Smooth muscle cell (in vitro differentiated cells): ENCODE results near the gene FSTL4. TPM values are rescaled to one million over a fixed set of nuclear protein-coding genes. Genes with fewer than 3 reads are reported as not detected.

Source experiments
- DNase-seq: peaks from one replicate; lab custom pipeline; 2025; ENCODE audit not compliant: unreplicated experiment; lab: John Stamatoyannopoulos, UW
- H2AFZ ChIP-seq: fragments of 200-600 bp; sonication (generic); 2 replicates; pipeline ENCODE4 v1.6.0; 2016; ENCODE audit warnings: antibody characterized with exemption, low read depth, mild to moderate bottlenecking
- H3F3A ChIP-seq: fragments of 200-600 bp; sonication (generic); 2 replicates; pipeline ENCODE4 v1.6.0; 2017; ENCODE audit warnings: antibody characterized with exemption, low read depth
- H3K27ac ChIP-seq: fragments of 200-600 bp; sonication (generic); 2 replicates; pipeline ENCODE4 v1.5.1; 2016; ENCODE audit warnings: low read depth, mild to moderate bottlenecking
- H3K27me3 ChIP-seq: fragments of 200-600 bp; sonication (generic); 2 replicates; pipeline ENCODE4 v1.6.1; 2016; ENCODE audit warnings: low read depth, mild to moderate bottlenecking
- H3K36me3 ChIP-seq: fragments of 200-600 bp; sonication (generic); 2 replicates; pipeline ENCODE4 v1.5.1; 2016; ENCODE audit warnings: low read depth
- H3K4me1 ChIP-seq: fragments of 200-600 bp; sonication (generic); 2 replicates; pipeline ENCODE4 v1.5.1; 2016; ENCODE audit warnings: low read depth
- H3K4me2 ChIP-seq: fragments of 200-600 bp; sonication (generic); 2 replicates; pipeline ENCODE4 v1.6.0; 2016; ENCODE audit warnings: mild to moderate bottlenecking
- H3K4me3 ChIP-seq: fragments of 200-600 bp; sonication (generic); 2 replicates; pipeline ENCODE4 v1.5.1; 2016; ENCODE audit warnings: mild to moderate bottlenecking
- H3K79me2 ChIP-seq: fragments of 200-600 bp; sonication (generic); 2 replicates; pipeline ENCODE4 v1.6.0; 2016; ENCODE audit warnings: low read depth, mild to moderate bottlenecking
- H3K9ac ChIP-seq: fragments of 200-600 bp; sonication (generic); 2 replicates; pipeline ENCODE4 v1.6.0; 2016; ENCODE audit warnings: low read depth
- H3K9me3 ChIP-seq: fragments of 200-600 bp; sonication (generic); replicated peaks from 2 replicates; pipeline ENCODE4 v1.5.1; 2016; ENCODE audit warnings: low read depth
- H4K20me1 ChIP-seq: fragments of 200-600 bp; sonication (generic); 2 replicates; pipeline ENCODE4 v1.6.0; 2016; ENCODE audit warnings: low read depth
- WGBS: methylation state at CpG from one replicate; pipeline ENCODE4 v1.1.7; 2016; ENCODE audit warnings: low lambda C conversion rate; 5-methylcytosine and 5-hydroxymethylcytosine counted together
- polyA plus RNA-seq: library from polyadenylated mRNA; unstranded; fragments of >200 nt; fragmentation: Nextera tagmentation; extraction: Ambion mirVana; gene quantifications from 2 replicates; pipeline ENCODE4 v1.2.1, GENCODE V29; 2016
- total RNA-seq: library from RNA; depleted of rRNA; stranded (reverse); fragments of >200 nt; gene quantifications from 2 replicates; pipeline ENCODE4 v1.2.3, GENCODE V29; 2014
- TF ChIP-seq, protein P1 (sequence below): fragments of 200-600 bp; sonication (generic); IDR thresholded peaks from 2 replicates; pipeline ENCODE4 v1.5.1; 2017; ENCODE audit warnings: borderline replicate concordance, mild to moderate bottlenecking, antibody characterized with exemption; ENCODE audit not compliant: insufficient read depth, poor library complexity, severe bottlenecking

Gene FSTL4
- total and polyA plus RNA-seq, 2 experiments from 2014 or later = 0.49 TPM; not detected in 1

DNA sequence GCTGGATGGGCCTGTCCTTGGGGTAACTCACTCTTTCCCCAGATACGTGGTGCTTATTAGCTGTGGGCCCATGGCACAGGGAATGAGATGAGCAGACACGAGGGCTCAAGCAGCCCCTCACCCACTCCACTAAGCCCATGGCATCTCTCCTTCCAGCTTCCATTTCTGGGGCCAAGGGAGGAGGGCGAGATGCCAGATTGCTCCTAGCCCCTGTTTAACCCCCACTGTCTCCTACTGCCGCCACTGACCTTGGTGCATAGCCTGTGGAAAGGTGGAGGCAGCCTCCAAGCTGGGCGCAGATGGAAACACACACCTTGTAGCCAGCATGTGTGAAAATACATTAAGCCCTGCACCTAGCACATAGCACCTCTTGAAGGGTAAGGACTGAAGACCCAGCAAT lies 167.6 kb downstream of the FSTL4 start:
- Histone ChIP-seq H3K4me3 (no peak overlapping the region), H3K9ac (no peak overlapping the region), H3K4me1 (no peaks in the 10 kb centered on the region), H4K20me1 (no peaks in the 10 kb centered on the region), H3K79me2 (no peaks in the 10 kb centered on the region), H3K4me2 (no peak overlapping the region), H3K36me3 (no peaks in the 10 kb centered on the region), H2AFZ (no peak overlapping the region), H3K9me3 (no peaks in the 10 kb centered on the region), H3F3A (no peaks in the 10 kb centered on the region), H3K27me3 (no peaks in the 10 kb centered on the region), H3K27ac (no peak overlapping the region)
- TF ChIP-seq, protein P1, sequence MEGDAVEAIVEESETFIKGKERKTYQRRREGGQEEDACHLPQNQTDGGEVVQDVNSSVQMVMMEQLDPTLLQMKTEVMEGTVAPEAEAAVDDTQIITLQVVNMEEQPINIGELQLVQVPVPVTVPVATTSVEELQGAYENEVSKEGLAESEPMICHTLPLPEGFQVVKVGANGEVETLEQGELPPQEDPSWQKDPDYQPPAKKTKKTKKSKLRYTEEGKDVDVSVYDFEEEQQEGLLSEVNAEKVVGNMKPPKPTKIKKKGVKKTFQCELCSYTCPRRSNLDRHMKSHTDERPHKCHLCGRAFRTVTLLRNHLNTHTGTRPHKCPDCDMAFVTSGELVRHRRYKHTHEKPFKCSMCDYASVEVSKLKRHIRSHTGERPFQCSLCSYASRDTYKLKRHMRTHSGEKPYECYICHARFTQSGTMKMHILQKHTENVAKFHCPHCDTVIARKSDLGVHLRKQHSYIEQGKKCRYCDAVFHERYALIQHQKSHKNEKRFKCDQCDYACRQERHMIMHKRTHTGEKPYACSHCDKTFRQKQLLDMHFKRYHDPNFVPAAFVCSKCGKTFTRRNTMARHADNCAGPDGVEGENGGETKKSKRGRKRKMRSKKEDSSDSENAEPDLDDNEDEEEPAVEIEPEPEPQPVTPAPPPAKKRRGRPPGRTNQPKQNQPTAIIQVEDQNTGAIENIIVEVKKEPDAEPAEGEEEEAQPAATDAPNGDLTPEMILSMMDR = no peak
- no peak for DNase-seq
- WGBS = 96% methylated on average over 5 of the region's 5 CpGs

DNA sequence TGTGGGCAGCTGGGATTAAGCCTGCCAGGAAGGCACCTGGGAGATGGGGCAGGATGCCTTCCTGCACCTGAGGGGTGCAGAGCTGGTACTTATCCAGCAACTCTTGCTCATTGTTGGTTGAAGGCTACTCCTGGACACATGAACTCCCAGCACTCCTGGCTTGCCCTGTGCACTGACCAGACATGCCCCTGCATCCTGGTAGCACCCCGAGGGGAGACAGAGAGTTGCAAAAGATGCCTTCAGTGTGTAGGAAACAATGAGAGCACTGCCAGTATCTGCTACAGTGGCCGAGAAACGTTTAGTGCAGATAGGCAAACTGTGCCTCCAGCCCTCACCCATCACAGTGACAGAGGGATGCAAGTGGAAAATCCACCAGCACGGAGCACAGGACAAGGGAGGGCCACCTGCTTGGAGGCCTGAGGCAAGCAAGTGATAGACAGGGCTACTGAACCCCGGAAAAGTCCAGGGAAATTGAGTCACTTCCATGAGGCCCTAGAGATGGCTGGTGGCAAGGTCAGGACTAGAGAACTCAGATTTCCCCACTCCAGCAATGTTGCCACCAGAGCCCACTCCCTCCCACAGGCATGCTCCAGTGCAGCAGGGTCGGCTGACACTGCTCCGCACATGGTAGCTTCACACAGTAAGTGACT lies 171.1 kb downstream of the FSTL4 start:
- Histone ChIP-seq H3K4me3 (no peak overlapping the region), H3K9me3 (no peaks in the 10 kb centered on the region), H3K4me1 (no peaks in the 10 kb centered on the region), H3F3A (no peaks in the 10 kb centered on the region), H3K4me2 (no peak overlapping the region), H4K20me1 (no peaks in the 10 kb centered on the region), H3K27me3 (no peaks in the 10 kb centered on the region), H3K36me3 (no peaks in the 10 kb centered on the region), H3K9ac (no peak overlapping the region), H3K27ac (no peak overlapping the region), H3K79me2 (no peaks in the 10 kb centered on the region), H2AFZ (no peak overlapping the region)
- TF ChIP-seq, protein P1 = no peak
- 94% methylated on average over 7 of the region's 7 CpGs for WGBS
- no peak for DNase-seq

DNA sequence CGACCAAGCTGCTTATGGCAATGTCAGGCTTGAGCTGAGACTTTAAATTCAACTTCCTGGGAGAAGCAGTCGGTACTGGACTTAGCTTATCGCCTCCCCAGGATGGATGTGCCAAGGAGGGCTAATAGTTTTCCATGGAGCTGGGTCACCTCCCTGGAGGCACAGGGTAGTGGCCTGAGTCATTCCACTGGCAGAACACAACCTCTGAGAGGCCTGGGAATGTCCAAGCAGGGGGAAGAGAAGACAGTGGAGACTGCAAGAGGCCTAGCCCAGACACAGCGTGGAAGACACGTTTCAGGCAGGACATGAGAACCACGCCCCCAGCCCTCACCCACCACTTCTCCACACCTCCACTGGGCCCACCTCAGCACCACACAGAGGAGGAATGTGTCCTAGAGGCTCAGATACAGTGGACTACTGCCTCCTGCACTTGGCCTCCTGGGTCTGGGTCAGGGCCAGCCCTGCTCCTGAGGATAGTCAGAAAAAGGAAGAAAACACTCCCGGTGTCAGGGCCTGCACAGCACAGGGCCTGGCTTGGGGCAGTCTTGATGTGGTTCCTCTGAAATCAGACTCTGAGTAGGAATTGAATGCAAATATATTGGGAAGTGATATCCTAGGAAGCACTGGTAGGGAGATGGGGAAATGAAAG lies 171.8 kb downstream of the FSTL4 start:
- H3K79me2 ChIP-seq = no peaks in the 10 kb centered on the region
- H4K20me1 ChIP-seq = no peaks in the 10 kb centered on the region
- no peak for DNase-seq
- H3K9me3 ChIP-seq = no peaks in the 10 kb centered on the region
- TF ChIP-seq, protein P1 = no peak
- H3K4me1 ChIP-seq = no peaks in the 10 kb centered on the region
- H3F3A ChIP-seq = no peaks in the 10 kb centered on the region
- H3K9ac ChIP-seq = no peak overlapping the region
- no peak overlapping the region for H3K27ac ChIP-seq
- H2AFZ ChIP-seq = no peak overlapping the region
- H3K4me3 ChIP-seq = no peak overlapping the region
- H3K27me3 ChIP-seq = no peaks in the 10 kb centered on the region
- 87% methylated on average over 7 of the region's 7 CpGs for WGBS
- no peaks in the 10 kb centered on the region for H3K36me3 ChIP-seq
- no peak overlapping the region for H3K4me2 ChIP-seq

DNA sequence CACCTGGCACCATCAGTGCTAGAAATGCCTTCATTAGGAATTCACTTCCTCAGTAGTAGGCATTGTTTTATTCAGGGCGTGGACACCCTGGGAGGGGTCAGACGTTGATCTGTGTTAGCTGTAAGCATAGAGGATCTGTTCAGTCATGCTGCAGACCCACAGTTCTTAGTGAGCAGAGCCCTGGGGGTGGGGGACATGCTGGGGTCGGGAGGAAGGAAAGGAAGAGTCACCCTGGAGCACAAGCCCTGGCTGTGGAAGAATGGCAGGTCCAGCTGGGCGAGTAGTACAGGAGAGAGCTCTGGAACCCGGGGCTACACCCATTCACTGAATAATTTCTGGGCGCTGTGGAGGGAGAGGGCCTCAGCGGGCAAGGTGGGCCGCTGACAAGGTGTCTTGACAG lies 172.5 kb downstream of the FSTL4 start:
- Histone ChIP-seq H3K9ac (no peak overlapping the region), H3K79me2 (no peaks in the 10 kb centered on the region), H3K36me3 (no peaks in the 10 kb centered on the region), H3K27ac (no peak overlapping the region), H3K9me3 (no peaks in the 10 kb centered on the region), H3K4me3 (no peak overlapping the region), H3K4me2 (no peak overlapping the region), H3F3A (no peaks in the 10 kb centered on the region), H4K20me1 (no peaks in the 10 kb centered on the region), H3K4me1 (no peaks in the 10 kb centered on the region), H2AFZ (no peak overlapping the region), H3K27me3 (no peaks in the 10 kb centered on the region)
- TF ChIP-seq, protein P1 = no peak
- DNase-seq = no peak
- 88% methylated on average over 8 of the region's 8 CpGs for WGBS
